ENCODE measurements around the gene CCDC91.

DNA sequence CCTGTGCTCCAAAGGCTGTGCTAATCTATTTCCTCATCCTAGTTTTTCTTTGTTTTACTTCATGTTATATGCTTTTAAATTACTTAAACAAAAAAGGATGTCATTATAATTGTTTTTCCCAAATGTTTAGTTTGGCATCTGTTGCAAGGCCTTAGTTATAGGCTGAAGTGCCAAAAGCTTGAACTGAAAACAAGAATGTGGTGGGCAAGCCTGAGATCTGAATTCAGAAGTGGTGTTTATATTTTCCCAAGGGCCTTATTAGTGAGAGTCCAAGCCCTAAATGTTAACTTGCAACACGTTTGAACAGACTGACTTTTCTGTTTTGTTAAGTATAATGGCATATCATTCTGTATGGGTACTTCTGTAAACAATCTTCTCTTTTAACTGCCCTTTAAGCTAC is 326.8 kb downstream of the CCDC91 start:
- TF ChIP-seq CTCF (conservative IDR thresholded peaks at IDR 0.05; ENCODE audit: low read depth, low read length): no peak
- no peak for TF ChIP-seq EZH2 (IDR thresholded peaks at IDR 0.05; ENCODE audit: borderline replicate concordance, low read depth, low read length, poor library complexity, severe bottlenecking)

All from A673 (cell line).